ENCODE measurements around the gene GIMAP7.

The GIMAP7 gene

GRCh38 chr7:150503155-150503554, 11.5 kb upstream of the GIMAP7 start:
- no peaks in the 10 kb centered on the region for H3K36me3 ChIP-seq (replicated peaks; ENCODE audit: insufficient read depth, low read length)
- H3K27me3 ChIP-seq (replicated peaks; ENCODE audit: insufficient read depth, low read length) = no peaks in the 10 kb centered on the region
- H3K9ac ChIP-seq (ENCODE audit: low read length) = no peak overlapping the region
- H3K9me3 ChIP-seq (replicated peaks; ENCODE audit: insufficient read depth, low read length) = no peaks in the 10 kb centered on the region
- no peaks in the 10 kb centered on the region for H3K79me2 ChIP-seq (ENCODE audit: low read length)
- no peaks in the 10 kb centered on the region for H4K20me1 ChIP-seq (ENCODE audit: insufficient read depth, low read length)
- DNase-seq = no peak
- H3K9me2 ChIP-seq (replicated peaks; ENCODE audit: insufficient read depth, low read length) = no peaks in the 10 kb centered on the region
- no peaks in the 10 kb centered on the region for H3K4me1 ChIP-seq (ENCODE audit: low read length)
- H3K4me3 ChIP-seq (ENCODE audit: low read length) = no peak overlapping the region
- TF ChIP-seq EZH2 (optimal IDR thresholded peaks at IDR 0.05; ENCODE audit: low read depth, low read length) (no peak), EZH2phosphoT487 (IDR thresholded peaks at IDR 0.05; ENCODE audit: low read length) (no peak), CTCF (IDR thresholded peaks at IDR 0.05; ENCODE audit: low read length) (no peak)
- H3F3A ChIP-seq (ENCODE audit: insufficient read depth, low read length) = no peaks in the 10 kb centered on the region
- H2AFZ ChIP-seq (ENCODE audit: low read length) = no peak overlapping the region
- H3K4me2 ChIP-seq (ENCODE audit: low read depth, low read length) = no peak overlapping the region
- H3K27ac ChIP-seq (ENCODE audit: low read length) = no peak overlapping the region

- H3F3A ChIP-seq (ENCODE audit: insufficient read depth, low read length) = no peaks in the 10 kb centered on the region
- H3K4me1 ChIP-seq (ENCODE audit: low read length) = no peaks in the 10 kb centered on the region
- TF ChIP-seq EZH2 (optimal IDR thresholded peaks at IDR 0.05; ENCODE audit: low read depth, low read length) (no peak), CTCF (IDR thresholded peaks at IDR 0.05; ENCODE audit: low read length) (no peak), EZH2phosphoT487 (IDR thresholded peaks at IDR 0.05; ENCODE audit: low read length) (no peak)
- no peak overlapping the region for H3K27ac ChIP-seq (ENCODE audit: low read length)
- H4K20me1 ChIP-seq (ENCODE audit: insufficient read depth, low read length) = no peaks in the 10 kb centered on the region
- H3K9me2 ChIP-seq (replicated peaks; ENCODE audit: insufficient read depth, low read length) = no peaks in the 10 kb centered on the region
- no peaks in the 10 kb centered on the region for H3K27me3 ChIP-seq (replicated peaks; ENCODE audit: insufficient read depth, low read length)
- no peak overlapping the region for H3K4me3 ChIP-seq (ENCODE audit: low read length)
- H3K36me3 ChIP-seq (replicated peaks; ENCODE audit: insufficient read depth, low read length) = no peaks in the 10 kb centered on the region
- no peak overlapping the region for H3K9ac ChIP-seq (ENCODE audit: low read length)
- no peaks in the 10 kb centered on the region for H3K9me3 ChIP-seq (replicated peaks; ENCODE audit: insufficient read depth, low read length)
- no peak overlapping the region for H3K4me2 ChIP-seq (ENCODE audit: low read depth, low read length)
- DNase-seq = no peak
- no peaks in the 10 kb centered on the region for H3K79me2 ChIP-seq (ENCODE audit: low read length)
- no peak overlapping the region for H2AFZ ChIP-seq (ENCODE audit: low read length)
Observed at GRCh38 chr7:150503581-150503980, 11.1 kb upstream of the GIMAP7 start.

- H3K36me3 ChIP-seq (replicated peaks; ENCODE audit: insufficient read depth, low read length) = no peaks in the 10 kb centered on the region
Observed at GRCh38 chr7:150507947-150508602, 6.6 kb upstream of the GIMAP7 start.

More at GRCh38 chr7:150507947-150508602, 6.6 kb upstream of the GIMAP7 start:
- no peak overlapping the region for H2AFZ ChIP-seq (ENCODE audit: low read length)
- H4K20me1 ChIP-seq (ENCODE audit: insufficient read depth, low read length) = no peaks in the 10 kb centered on the region
- H3K79me2 ChIP-seq (ENCODE audit: low read length) = no peaks in the 10 kb centered on the region
- H3F3A ChIP-seq (ENCODE audit: insufficient read depth, low read length) = no peaks in the 10 kb centered on the region
- H3K4me3 ChIP-seq (ENCODE audit: low read length) = no peak overlapping the region
- H3K4me2 ChIP-seq (ENCODE audit: low read depth, low read length) = no peak overlapping the region
- TF ChIP-seq CTCF (IDR thresholded peaks at IDR 0.05; ENCODE audit: low read length) (no peak), EZH2 (optimal IDR thresholded peaks at IDR 0.05; ENCODE audit: low read depth, low read length) (no peak), EZH2phosphoT487 (IDR thresholded peaks at IDR 0.05; ENCODE audit: low read length) (no peak)
- no peak for DNase-seq
- no peaks in the 10 kb centered on the region for H3K4me1 ChIP-seq (ENCODE audit: low read length)
- H3K9me2 ChIP-seq (replicated peaks; ENCODE audit: insufficient read depth, low read length) = no peaks in the 10 kb centered on the region
- H3K9ac ChIP-seq (ENCODE audit: low read length) = no peak overlapping the region
- no peaks in the 10 kb centered on the region for H3K27me3 ChIP-seq (replicated peaks; ENCODE audit: insufficient read depth, low read length)
- no peak overlapping the region for H3K27ac ChIP-seq (ENCODE audit: low read length)
- H3K9me3 ChIP-seq (replicated peaks; ENCODE audit: insufficient read depth, low read length) = no peaks in the 10 kb centered on the region
